GM21360 (cell line): ENCODE data around the gene ADCY3.

Source experiments
- ATAC-seq: cut with Tn5 transposase; IDR thresholded peaks from one replicate; pipeline ENCODE4 v1.9.1; 2021; ENCODE audit warnings: mild to moderate bottlenecking, moderate library complexity; ENCODE audit not compliant: unreplicated experiment

ADCY3 gene

DNA sequence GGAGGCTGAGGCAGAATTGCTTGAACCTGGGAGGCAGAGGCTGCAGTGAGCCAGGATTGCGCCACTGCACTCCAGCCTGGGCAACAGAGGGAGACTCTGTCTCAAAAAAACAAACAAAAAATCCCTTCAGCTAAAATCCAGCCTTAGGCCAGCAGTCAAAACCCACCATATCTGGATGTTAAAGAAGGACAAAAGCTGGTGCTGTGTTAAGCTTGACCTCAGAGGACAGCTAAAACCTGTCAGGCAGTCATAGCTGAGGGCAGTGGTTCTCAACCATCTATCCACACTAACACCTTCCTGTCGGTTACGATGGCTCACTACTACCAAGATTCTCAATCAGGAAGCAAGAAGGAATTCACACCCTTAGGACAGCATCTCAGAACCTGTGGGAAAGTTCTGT is 136.4 kb downstream of the ADCY3 start:
- ATAC-seq: no peak

DNA sequence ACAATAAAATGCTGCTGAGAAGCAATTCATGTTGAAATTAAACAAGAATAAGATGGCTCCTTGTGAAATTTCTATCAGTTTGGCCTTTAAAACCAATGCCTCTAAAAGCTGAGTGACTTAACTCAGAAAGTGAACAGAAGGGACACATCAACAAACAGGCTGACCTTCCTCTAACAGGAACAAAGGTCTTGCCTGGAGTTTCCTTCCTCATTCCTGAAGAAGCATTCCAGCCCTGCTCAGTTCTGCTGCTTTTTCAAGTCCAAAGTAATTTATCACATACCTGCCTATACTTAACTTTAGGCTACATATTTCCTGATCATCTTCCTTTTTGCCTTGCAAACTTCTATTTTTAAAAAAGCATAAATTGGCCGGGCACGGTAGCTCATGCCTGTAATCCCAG is 140.9 kb downstream of the ADCY3 start:
- no peak for ATAC-seq

DNA sequence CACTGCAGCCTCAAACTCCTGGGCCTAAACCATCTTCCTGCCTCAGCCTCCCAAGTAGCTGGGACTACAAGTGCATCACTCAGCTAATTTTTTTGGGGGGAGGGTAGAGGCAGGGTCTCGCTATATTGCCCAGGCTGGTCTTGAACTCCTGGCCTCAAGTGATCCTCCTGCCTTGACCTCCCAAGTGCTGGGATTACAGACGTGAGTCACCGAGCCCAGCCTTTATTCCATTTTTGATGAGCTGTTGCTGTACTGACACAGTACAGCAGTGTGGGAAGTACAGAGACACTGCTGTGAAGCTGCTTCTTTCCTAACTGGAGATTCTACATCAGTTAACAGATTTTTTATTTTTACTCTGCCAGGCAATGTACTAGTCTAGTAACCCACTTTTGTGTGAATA is 145.7 kb downstream of the ADCY3 start:
- no peak for ATAC-seq

DNA sequence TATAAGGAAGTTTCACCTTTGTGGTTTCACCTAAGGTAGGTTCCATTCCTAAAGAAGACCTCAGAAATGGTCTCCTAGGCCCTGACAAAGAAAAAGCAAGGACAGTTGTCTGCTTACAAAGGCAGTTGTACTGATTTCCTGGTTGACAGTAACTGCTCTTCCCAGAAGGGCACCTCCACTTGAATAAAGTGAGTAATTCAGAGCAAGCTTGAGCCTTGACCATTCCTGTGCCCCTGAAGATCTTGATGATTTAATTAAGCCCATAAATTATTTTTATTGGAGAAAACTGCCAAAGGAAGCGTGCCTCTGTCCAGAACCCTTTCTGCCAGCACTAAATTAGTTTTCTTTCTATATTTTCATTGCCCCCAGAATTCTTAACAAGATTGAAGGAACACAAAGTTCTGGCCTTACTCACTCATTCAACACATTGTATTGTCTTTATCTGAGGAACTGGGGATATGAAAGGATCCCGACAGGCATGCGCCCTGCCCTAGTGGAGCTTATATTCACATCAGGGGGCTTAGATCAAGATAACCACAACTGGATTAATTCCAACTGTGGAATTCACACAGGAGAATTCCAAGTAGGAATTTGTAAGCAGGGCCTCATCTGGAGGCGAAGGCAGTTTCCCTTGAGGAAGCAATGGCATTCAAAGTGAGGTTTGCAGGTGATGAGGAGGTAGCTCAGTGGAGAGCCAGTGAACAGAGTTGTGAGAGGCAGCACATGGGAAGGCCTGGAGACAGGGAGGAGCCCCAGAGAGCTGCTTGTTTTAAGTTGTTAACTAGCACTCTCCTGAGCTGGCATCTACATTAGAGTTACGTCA is 148.1 kb downstream of the ADCY3 start:
- ATAC-seq: no peak

DNA sequence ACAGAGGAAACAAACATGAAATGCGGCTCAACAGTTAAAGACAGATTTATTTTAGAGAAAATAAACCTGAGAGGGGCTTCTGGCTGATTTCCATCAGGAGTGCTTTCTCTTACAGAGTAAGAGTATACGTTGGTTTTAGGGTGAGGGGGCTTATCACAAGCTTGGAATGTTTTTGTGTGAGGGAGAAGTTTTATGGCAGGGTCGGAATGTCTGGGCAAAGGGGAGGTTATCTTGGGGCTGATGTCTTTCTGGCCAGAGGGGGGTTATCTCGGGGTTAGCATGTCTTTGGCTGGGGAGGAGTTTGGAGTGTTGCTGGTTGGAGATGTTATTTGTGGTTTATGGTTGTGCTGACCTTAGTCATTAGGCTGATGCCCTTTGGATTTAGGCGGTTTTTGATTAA is 149.0 kb downstream of the ADCY3 start:
- ATAC-seq: no peak
